Activated CD8-positive, alpha-beta T cell treated with anti-CD3 and anti-CD28 coated beads for 36 hours (primary cell): Measurements from ENCODE around the gene CTNNB1. TPM values are rescaled to one million over a fixed set of nuclear protein-coding genes. Genes with fewer than 3 reads are reported as not detected.

Experiments used
- ATAC-seq: fragments of 200-7000 bp; cut with Tn5 transposase; one replicate; pipeline ENCODE4 v1.10.0; 2021; ENCODE audit warnings: mild to moderate bottlenecking, moderate library complexity
- CTCF ChIA-PET: fragments of 350-600 bp; sonication (Branson Sonifier 250); formaldehyde crosslinking; loops from one replicate; lab custom pipeline; 2021; ENCODE audit warnings: antibody characterized with exemption; lab: Charles Lee
- POLR2A ChIA-PET: fragments of 350-600 bp; sonication (Branson Sonifier 250); formaldehyde crosslinking; loops from one replicate; lab custom pipeline; 2021; ENCODE audit warnings: antibody characterized with exemption; lab: Charles Lee
- DNase-seq: peaks from one replicate; pipeline ENCODE4 v3.0.0-alpha.2; 2020
- H3K27ac Mint-ChIP-seq: one replicate; pipeline ENCODE4 v1.8.0; 2021; ENCODE audit warnings: mild to moderate bottlenecking, mixed read lengths
- H3K27me3 Mint-ChIP-seq: one replicate; pipeline ENCODE4 v1.8.0; 2021; ENCODE audit warnings: mixed read lengths
- H3K36me3 Mint-ChIP-seq: one replicate; pipeline ENCODE4 v1.8.0; 2021; ENCODE audit warnings: low read depth, mixed read lengths
- H3K4me1 Mint-ChIP-seq: one replicate; pipeline ENCODE4 v1.8.0; 2021; ENCODE audit warnings: low read depth, mixed read lengths
- H3K4me3 Mint-ChIP-seq: one replicate; pipeline ENCODE4 v1.8.0; 2021; ENCODE audit warnings: mild to moderate bottlenecking, moderate library complexity, mixed read lengths
- H3K9me3 Mint-ChIP-seq: one replicate; pipeline ENCODE4 v1.8.0; 2021; ENCODE audit warnings: mixed read lengths
- CTCF ChIP-seq: fragments of 200-600 bp; IDR thresholded peaks from one replicate; pipeline ENCODE4 v1.8.0; 2022; ENCODE audit warnings: antibody characterized with exemption, mild to moderate bottlenecking
- intact Hi-C: fragments of 100-400 bp; cut with micrococcal nuclease; formaldehyde crosslinking; loops from one replicate; pipeline ENCODE4 v1.10.0; 2022
- total RNA-seq, 2 experiments: library from RNA; stranded (reverse); gene quantifications; one replicate each; pipeline ENCODE4 v1.2.3, GENCODE V29; 2021

Gene CTNNB1
- total RNA-seq, 2 experiments from 2014 or later: 99.9 to 104 TPM

DNA sequence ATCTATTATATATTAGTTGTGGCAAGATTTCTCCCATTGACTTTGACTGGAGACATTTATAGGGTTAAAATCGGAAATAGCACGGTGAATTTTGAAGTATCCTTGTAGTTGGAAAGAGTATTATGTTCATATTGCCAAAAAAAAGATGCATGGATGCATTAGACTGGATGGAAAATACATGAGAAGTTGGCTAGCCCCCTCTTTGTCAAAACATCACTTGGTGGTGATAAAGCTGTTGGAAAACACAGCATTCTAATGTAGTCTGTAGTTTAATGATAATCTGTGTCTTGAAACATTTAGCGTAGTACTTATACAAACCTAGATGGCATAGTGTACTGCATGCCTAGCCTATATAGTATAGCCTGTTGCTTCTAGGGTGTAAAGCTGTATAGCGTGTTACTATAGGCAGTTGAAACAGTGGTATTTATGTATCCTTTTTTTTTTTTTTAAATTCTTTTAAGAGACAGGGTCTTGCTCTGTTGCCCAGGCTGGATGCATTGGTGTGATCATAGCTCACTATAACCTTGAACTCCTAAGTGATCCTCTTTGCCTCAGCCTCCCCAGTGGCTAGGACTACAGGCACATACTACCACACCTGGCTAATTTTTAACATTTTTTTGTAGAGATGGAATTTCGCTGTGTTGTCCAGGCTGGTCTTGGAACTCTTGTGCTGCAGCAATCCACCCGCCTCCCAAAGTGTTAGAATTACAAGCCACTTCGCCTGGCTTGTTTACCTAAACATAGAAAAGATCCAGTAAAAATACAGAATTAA is 21.8 kb downstream of the CTNNB1 start:
- Mint-ChIP-seq H3K27ac (peak overlapping the region; percentile 35), H3K27me3 (no peaks in the 10 kb centered on the region), H3K4me1 (peaks cover 66% of the 10 kb centered on the region), H3K36me3 (peaks cover 38% of the 10 kb centered on the region), H3K9me3 (no peaks in the 10 kb centered on the region), H3K4me3 (no peak overlapping the region)
- no peak for TF ChIP-seq CTCF
- intact Hi-C loops: no loop called here
- no peak for ATAC-seq
- ChIA-PET POLR2A (no interaction called here), CTCF (no interaction called here)
- DNase-seq: no peak

DNA sequence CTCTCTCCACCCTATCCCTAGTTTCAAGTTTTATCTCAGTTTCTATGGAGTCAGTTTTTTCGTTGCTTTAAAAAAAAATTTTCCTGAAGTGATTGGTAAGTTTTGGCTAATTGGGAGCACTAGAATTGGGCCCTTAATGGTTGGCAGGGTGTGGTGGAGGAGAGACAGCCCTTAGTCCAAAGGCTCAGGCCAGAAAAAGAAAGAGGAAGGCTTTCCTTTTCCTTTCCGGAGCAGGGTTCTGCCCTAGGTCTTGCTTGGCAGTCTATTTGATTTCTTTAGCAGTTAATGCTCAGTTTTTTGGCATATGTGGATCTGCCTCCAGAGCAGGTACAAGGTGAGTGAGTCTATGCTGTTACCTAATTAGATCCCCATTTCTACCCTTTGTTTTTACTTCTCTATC is 22.7 kb downstream of the CTNNB1 start:
- ATAC-seq (no peak), DNase-seq (no peak)
- CTCF ChIA-PET: interaction anchor here (0.9 kb wide), 1 partner anchor 10 kb away, joined by 3 read pairs; no protein-coding TSS in a partner anchor
- TF ChIP-seq CTCF: no peak
- no peaks in the 10 kb centered on the region for H3K9me3 Mint-ChIP-seq
- H3K36me3 Mint-ChIP-seq: peaks cover 43% of the 10 kb centered on the region
- no peaks in the 10 kb centered on the region for H3K27me3 Mint-ChIP-seq
- no peak overlapping the region for H3K4me3 Mint-ChIP-seq
- intact Hi-C loops: no loop called here
- H3K4me1 Mint-ChIP-seq: peaks cover 64% of the 10 kb centered on the region
- POLR2A ChIA-PET: no interaction called here
- peak overlapping the region; percentile 35 for H3K27ac Mint-ChIP-seq

- DNase-seq (no peak), ATAC-seq (no peak)
- Mint-ChIP-seq H3K9me3 (no peaks in the 10 kb centered on the region), H3K27ac (peak overlapping the region; percentile 30), H3K36me3 (peaks cover 45% of the 10 kb centered on the region), H3K4me1 (peaks cover 59% of the 10 kb centered on the region), H3K27me3 (no peaks in the 10 kb centered on the region), H3K4me3 (no peak overlapping the region)
- intact Hi-C loops: no loop called here
- POLR2A ChIA-PET: no interaction called here
- CTCF ChIA-PET: interaction anchor here (0.9 kb wide), 1 partner anchor 10 kb away, joined by 3 read pairs; no protein-coding TSS in a partner anchor
- TF ChIP-seq CTCF: no peak
Observed at GRCh38 chr3:41222501-41222900, 23.2 kb downstream of the CTNNB1 start.

- H3K27ac Mint-ChIP-seq: peak overlapping the region; percentile 30
- H3K9me3 Mint-ChIP-seq: no peaks in the 10 kb centered on the region
- ChIA-PET CTCF (interaction anchor here (0.9 kb wide), 1 partner anchor 9 kb away, joined by 3 read pairs; no protein-coding TSS in a partner anchor), POLR2A (interaction anchor here (1.6 kb wide), 1 partner anchor 24 kb away, joined by 5 read pairs; the partner anchor contains the start of gene CTNNB1)
- no peaks in the 10 kb centered on the region for H3K27me3 Mint-ChIP-seq
- DNase-seq (no peak), ATAC-seq (no peak)
- no peak overlapping the region for H3K4me3 Mint-ChIP-seq
- TF ChIP-seq CTCF: no peak
- H3K4me1 Mint-ChIP-seq: peaks cover 56% of the 10 kb centered on the region
- peaks cover 51% of the 10 kb centered on the region for H3K36me3 Mint-ChIP-seq
- intact Hi-C loops: no loop called here
Observed at GRCh38 chr3:41223078-41223477, 23.8 kb downstream of the CTNNB1 start.

DNA sequence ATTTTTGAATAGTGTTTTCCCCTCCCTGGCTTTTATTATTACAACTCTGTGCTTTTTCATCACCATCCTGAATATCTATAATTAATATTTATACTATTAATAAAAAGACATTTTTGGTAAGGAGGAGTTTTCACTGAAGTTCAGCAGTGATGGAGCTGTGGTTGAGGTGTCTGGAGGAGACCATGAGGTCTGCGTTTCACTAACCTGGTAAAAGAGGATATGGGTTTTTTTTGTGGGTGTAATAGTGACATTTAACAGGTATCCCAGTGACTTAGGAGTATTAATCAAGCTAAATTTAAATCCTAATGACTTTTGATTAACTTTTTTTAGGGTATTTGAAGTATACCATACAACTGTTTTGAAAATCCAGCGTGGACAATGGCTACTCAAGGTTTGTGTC is 24.4 kb downstream of the CTNNB1 start:
- H3K27me3 Mint-ChIP-seq: no peaks in the 10 kb centered on the region
- no peak overlapping the region for H3K4me3 Mint-ChIP-seq
- ATAC-seq: no peak
- CTCF ChIA-PET: no interaction called here
- peaks cover 55% of the 10 kb centered on the region for H3K4me1 Mint-ChIP-seq
- intact Hi-C loops: no loop called here
- DNase-seq: no peak
- TF ChIP-seq CTCF: no peak
- H3K27ac Mint-ChIP-seq: peak overlapping the region; percentile 55
- H3K9me3 Mint-ChIP-seq: no peaks in the 10 kb centered on the region
- H3K36me3 Mint-ChIP-seq: peaks cover 57% of the 10 kb centered on the region
- POLR2A ChIA-PET: interaction anchor here (0.6 to 1.6 kb wide), 2 partner anchors 25 to 28 kb away, joined by 3 to 5 read pairs; partner anchors contain the start of gene CTNNB1
